HTERT RPE-1 (cell line): ENCODE results near the gene TNFRSF4.
"Not testable (repeated sequence)": the region's sequence is repeated elsewhere in the genome, so short reads cannot be mapped to it uniquely, and the experiment has no call there.

Experiments used
- in situ Hi-C: fragments of 300-500 bp; cut with MboI; formaldehyde crosslinking; loops from 4 replicates; pipeline ENCODE4 v1.14.3; 2020; ENCODE audit warnings: low sequenced_read_pairs

TNFRSF4 gene

GRCh38 chr1:1183833-1184775 is 29.8 kb downstream of the TNFRSF4 start:
- in situ Hi-C loops = no loop called here

DNA sequence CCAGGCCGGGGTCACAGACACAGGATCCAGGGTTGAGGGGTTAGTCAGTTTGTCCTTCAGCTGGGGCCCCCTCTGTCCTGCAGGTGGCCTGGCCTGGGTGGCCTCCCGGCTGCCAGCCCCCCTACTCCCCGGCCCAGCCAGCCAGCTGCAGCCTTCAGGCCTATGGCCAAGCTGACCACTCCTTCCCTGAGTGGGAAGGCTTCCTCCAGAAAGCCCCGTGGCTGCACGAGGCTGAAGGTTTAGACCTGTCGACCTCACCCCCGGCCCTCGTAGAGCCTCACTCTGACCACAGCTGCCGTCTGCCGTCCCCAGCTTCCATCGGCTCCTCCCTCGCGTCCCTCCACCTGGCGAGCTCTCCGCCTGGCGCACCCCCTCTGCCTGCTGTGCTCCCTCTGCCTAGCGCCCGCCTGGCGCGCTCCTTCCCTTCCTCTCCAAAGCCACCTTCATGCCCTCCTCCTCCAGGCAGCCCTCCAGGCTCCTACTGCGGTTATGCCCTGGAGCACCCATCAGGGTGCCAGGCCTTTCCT is 30.7 kb downstream of the TNFRSF4 start:
- in situ Hi-C loops = no loop called here

GRCh38 chr1:1182491-1183220 is 31.3 kb downstream of the TNFRSF4 start:
- in situ Hi-C loops = no loop called here

DNA sequence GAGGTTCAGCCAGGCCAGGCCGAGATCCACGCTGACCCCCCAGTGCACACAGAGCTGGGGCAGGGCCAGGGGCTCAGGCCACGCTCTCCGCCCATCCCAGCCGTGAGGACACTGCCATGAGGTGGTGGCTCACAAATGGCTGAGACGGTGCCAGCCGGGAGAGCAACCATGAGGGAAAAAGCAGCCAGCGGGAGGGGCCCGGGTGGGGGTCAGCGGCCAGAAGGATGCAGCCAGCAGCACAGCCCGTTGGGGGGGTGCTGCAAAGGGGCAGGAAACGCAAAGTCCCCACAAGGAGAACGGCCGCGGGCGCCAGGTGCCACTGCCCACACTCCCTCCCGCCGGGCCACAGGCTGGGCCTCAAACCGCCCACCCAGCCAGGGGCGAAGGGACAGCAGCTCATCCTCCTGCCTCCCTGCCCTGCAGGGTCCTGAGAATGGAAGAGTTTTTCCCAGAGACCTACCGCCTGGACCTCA is 32.0 kb downstream of the TNFRSF4 start:
- in situ Hi-C loops = no loop called here

DNA sequence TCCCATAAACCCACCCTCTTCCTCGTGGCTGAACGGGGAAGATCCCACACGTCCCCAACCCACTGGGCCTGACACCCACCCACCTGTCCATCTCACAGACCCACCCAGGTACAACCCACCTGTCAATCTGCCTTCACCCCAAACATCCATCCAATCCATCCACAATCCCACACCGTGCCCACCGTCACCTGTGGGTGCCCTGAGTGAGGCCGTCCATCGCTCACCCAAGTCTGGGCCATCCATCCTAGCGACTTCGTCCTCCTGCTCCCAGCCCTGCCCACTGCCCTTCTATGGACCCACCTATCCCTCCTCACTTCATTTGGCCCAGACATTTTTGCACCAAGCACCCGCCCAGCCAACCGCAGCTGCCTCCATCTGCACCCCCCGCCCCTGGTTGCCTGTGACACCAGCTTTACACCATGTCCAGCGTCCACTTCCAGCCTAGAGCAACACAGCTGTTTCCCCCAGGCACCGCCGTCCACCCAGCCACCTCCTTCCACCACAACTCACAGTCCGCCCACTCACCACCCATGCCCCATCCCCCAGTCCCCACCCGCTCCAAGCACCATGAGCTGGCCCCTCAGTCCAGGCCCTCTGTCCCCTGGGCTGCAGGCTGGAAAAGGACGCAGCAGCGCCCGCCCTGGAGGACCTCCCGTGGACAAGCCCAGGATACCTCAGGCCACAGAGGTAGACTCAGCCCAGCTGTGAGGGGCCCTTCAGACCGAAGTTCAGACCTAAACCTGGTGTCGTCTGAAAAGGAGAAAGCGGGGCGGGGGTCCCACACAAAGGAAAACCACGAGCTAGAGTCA is 32.6 kb downstream of the TNFRSF4 start:
- in situ Hi-C loops = no loop called here

DNA sequence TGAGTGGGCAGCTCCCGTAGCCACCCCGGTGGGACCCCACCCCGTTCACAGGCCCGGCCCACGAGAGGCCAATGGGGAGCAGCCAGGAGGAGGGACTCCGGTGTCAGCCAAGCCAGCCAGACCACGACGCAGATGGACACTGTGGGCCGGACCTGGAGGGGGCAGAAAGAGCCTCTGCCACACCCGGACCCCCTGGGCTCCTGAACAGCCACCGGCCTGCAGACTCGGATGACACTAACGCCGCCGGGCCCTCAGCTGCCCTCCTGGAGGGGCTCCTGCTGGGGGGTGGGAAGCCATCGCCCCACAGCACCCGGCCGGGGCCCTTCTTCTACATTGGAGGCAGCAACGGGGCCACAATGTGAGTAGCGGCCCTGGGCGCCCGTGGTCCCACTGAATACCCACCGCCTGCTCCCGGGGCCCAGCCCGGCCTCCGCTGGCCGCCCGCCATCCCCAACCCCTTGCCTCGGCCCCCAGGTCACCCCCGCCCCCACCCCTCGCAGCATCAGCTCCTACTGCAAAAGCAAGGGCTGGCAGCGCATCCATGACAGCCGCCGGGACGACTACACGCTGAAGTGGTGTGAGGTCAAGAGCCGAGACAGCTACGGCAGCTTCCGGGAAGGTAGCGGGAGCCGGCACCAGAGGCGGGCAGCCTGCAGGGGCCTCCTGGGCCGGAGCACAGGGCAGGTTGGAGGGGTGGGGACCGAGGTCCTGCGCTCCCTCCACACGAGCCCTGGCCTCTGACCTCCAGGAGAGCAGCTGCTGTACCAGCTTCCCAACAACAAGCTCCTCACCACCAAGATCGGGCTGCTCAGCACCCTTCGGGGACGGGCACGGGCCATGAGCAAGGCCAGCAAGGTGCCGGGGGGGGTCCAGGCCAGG is 33.7 kb downstream of the TNFRSF4 start:
- in situ Hi-C loops = no loop called here

DNA sequence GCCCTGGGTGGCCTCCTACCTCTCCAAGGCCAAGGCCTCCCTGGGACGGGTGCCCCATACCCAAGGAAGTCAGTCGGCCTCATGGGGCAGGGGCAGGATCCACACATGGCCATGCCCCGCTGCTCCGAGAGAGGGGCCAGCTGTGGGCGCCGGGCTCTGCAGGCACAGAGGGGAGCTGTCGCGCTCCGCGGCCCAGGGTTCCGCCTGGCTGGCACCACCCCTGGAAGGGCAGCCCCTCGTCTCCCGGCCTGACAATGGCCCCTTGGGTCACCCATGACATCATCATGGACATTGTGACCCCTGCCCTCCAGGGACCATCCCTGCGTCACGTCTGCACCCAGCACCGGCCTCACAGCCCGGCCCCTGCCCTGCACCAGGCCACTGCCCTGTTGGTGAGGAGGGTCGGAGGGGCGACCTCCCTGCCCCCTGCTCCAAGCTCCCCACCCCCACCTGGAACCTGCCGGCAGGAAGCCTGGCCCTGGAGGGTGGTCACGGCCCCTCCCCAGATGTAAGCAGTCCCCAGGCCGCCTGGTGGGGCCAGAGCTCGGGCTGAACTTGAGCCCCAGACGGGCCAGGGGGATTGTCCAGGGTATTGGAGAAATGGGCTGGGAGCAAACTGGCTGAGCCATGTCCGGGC is 34.5 kb downstream of the TNFRSF4 start:
- in situ Hi-C loops = no loop called here

- in situ Hi-C loops = no loop called here
Observed at GRCh38 chr1:1178794-1179331, 35.1 kb downstream of the TNFRSF4 start.

DNA sequence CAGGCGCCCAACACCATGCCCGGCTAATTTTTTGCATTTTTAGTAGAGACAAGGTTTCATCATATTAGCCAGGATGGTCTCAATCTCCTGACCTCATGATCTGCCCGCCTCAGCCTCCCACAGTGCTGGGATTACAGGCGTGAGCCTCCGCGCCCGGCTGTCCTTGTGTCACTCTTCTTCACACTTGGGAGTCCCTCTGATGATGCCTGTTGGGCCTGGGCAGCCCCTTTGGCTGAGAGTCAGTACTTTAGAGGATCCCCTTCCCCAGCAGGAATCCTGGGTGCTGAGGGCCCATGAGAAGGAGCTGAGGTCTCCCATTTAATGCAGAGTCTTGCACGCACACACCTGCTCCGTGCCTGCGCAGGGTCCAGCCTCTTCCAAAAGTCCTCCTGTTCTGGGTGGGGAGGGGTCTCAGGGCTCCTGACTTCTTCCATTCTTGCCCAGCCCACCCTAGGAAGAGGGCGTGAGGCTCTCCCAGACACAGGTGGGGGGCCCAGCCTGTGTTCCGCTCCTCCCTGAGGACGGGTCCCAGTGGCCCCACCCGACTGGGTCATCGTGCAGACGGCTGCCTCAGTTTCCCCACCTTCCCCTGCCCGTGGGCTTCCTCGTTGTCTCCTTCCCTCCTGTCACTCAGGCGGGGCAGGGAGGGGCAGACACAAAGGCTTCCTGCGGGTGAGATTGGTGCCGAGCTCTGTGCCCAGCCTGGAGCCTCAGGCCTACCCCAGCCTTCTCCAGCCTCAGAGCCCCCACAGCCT is 36.3 kb downstream of the TNFRSF4 start:
- in situ Hi-C loops = no loop called here

- in situ Hi-C loops = no loop called here
Observed at GRCh38 chr1:1176931-1177330, 37.0 kb downstream of the TNFRSF4 start.

GRCh38 chr1:1176063-1176761 is 37.7 kb downstream of the TNFRSF4 start:
- in situ Hi-C loops = not testable (repeated sequence)

- in situ Hi-C loops = no loop called here
Observed at GRCh38 chr1:1175221-1176062, 38.5 kb downstream of the TNFRSF4 start.

DNA sequence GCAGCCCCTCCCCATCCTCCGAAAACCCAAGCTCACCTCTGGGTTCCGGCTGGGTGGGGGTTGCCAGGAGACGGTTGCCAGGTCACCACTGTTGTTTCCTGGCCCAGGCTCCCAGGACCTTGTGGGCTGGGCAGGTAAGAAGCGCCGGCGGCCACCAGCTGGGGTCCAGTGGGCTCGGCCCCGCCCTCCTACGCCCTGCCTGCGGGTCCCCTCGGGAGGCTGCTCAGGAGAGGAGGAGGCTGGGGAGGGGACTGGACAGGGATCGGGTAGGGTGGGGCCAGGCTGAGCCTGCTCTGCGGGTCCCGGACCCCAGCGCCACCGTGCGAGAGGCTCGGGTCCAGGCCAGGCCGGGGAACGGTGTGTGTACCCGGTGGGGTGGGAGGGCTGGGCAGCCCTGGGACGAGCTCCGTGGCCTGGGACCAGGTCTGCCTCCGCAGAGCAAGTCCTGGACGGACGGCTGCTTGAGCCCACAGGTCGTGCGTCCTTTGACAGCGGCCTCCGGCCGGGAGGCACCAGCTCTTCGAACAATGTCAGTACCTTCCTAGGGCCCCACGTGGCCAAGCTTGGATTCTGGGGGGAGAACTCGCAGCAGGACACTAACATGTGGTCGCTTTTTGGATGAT is 40.0 kb downstream of the TNFRSF4 start, which contains the start of gene TTLL10:
TSS of gene TTLL10 (plus strand) at position 88 of the 623 bp plus-strand sequence. CDS start 5,336 bp downstream, outside the sequence.
- in situ Hi-C loops = no loop called here

- in situ Hi-C loops = no loop called here
Observed at GRCh38 chr1:1173061-1173792, 40.7 kb downstream of the TNFRSF4 start.

DNA sequence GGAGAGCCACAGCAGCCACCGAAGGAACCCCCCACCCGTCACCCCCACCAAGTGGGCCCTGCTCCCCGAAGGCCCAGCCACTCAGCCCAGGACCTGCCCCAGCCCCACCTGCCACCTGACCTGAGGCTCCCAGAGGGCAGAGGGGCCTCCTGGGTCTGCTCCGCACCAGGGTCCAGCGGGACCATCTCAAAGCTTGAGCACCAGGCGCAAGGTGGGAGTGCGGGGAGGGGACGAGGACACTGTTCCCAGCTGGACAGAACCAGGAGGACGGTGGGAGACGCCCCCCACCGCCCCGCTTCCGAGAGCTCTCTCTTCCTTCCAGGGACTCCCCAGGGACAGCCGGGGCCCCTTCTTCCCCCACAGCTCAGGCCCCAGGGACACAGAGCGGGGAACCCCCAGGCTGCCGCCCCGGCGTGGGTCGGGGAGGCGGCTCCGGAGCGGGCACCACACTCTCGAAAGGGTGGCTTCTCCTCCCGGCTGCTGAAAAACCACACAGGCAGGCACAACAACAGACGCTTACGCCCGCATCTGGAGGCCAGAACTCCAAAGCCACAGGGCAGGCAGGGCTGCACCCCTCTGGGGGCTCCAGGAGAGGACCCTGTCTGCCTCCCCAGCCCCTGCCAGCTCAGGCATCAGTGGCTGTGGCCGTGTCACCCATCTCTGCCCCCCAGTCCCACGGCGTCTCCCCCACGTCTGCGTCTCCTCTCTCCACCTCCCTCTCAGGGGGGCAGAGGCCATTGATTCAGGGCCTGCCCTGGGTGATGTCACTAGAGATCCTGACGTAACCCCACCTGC is 42.2 kb downstream of the TNFRSF4 start:
- in situ Hi-C loops = no loop called here
